H9 (cell line): Measurements from ENCODE around the gene HAPLN1. TPM values are rescaled to one million over a fixed set of nuclear protein-coding genes. Genes with fewer than 3 reads are reported as not detected.
A peak's percentile ranks its signal among the peaks of the same experiment; 100 is the strongest.

Source experiments
- DNase-seq: peaks from one replicate; pipeline ENCODE4 v3.0.0-alpha.2; 2017
- H2AFZ ChIP-seq: one replicate; pipeline ENCODE4 v1.6.1; 2013; ENCODE audit warnings: mild to moderate bottlenecking, low read length, control low read depth, moderate library complexity
- H2AK5ac ChIP-seq: 2 replicates; pipeline ENCODE4 v1.6.1; 2013; ENCODE audit warnings: low read length, control low read depth, mixed read lengths; ENCODE audit not compliant: insufficient read length
- H2BK120ac ChIP-seq: one replicate; pipeline ENCODE4 v1.6.1; 2013; ENCODE audit warnings: low read depth, mild to moderate bottlenecking, low read length, control low read depth, inconsistent platforms; ENCODE audit not compliant: poor library complexity, severe bottlenecking
- H2BK12ac ChIP-seq: 2 replicates; pipeline ENCODE4 v1.6.1; 2013; ENCODE audit warnings: low read length, control low read depth, mixed read lengths, low read depth; ENCODE audit not compliant: insufficient read length
- H2BK15ac ChIP-seq: 2 replicates; pipeline ENCODE4 v1.6.1; 2013; ENCODE audit warnings: low read depth, low read length, control low read depth
- H2BK20ac ChIP-seq: one replicate; pipeline ENCODE4 v1.6.1; 2013; ENCODE audit warnings: low read depth, mild to moderate bottlenecking, low read length, control low read depth, inconsistent platforms; ENCODE audit not compliant: poor library complexity, severe bottlenecking
- H2BK5ac ChIP-seq: 2 replicates; pipeline ENCODE4 v1.6.1; 2013; ENCODE audit warnings: low read length, control low read depth, mixed read lengths; ENCODE audit not compliant: insufficient read length
- H3K14ac ChIP-seq: 2 replicates; pipeline ENCODE4 v1.6.1; 2013; ENCODE audit warnings: low read length, control low read depth; ENCODE audit not compliant: insufficient read depth
- H3K18ac ChIP-seq: 2 replicates; pipeline ENCODE4 v1.6.1; 2013; ENCODE audit warnings: low read depth, mild to moderate bottlenecking, mixed read lengths, low read length, control low read depth; ENCODE audit not compliant: insufficient read length
- H3K23ac ChIP-seq: 2 replicates; pipeline ENCODE4 v1.6.1; 2013; ENCODE audit warnings: low read length, control low read depth, mixed read lengths, low read depth; ENCODE audit not compliant: insufficient read length
- H3K23me2 ChIP-seq: 2 replicates; pipeline ENCODE4 v1.6.1; 2013; ENCODE audit warnings: low read depth, mild to moderate bottlenecking, mixed read lengths, low read length, control low read depth; ENCODE audit not compliant: insufficient read length, poor library complexity, severe bottlenecking
- H3K27ac ChIP-seq: 2 replicates; pipeline ENCODE4 v1.5.1; 2013; ENCODE audit warnings: low read length, control low read depth, mixed read lengths, low read depth; ENCODE audit not compliant: insufficient read length
- H3K27me3 ChIP-seq: 2 replicates; pipeline ENCODE4 v1.6.1; 2013; ENCODE audit warnings: low read length, control low read depth, inconsistent platforms; ENCODE audit not compliant: insufficient read depth
- H3K4ac ChIP-seq: 2 replicates; pipeline ENCODE4 v1.6.1; 2013; ENCODE audit warnings: low read depth, mild to moderate bottlenecking, control low read depth, inconsistent platforms, low read length, moderate library complexity
- H3K4me1 ChIP-seq: 2 replicates; pipeline ENCODE4 v1.6.1; 2013; ENCODE audit warnings: low read length, control low read depth, inconsistent platforms; ENCODE audit not compliant: insufficient read depth
- H3K4me2 ChIP-seq: 2 replicates; pipeline ENCODE4 v1.6.1; 2013; ENCODE audit warnings: low read length, control low read depth, mixed read lengths; ENCODE audit not compliant: insufficient read length, insufficient read depth
- H3K56ac ChIP-seq: 2 replicates; pipeline ENCODE4 v1.6.1; 2013; ENCODE audit warnings: low read depth, mild to moderate bottlenecking, mixed read lengths, low read length, control low read depth; ENCODE audit not compliant: insufficient read length
- H3K79me1 ChIP-seq: 2 replicates; pipeline ENCODE4 v1.6.1; 2013; ENCODE audit warnings: low read depth, mild to moderate bottlenecking, moderate library complexity, low read length, control low read depth, inconsistent platforms; ENCODE audit not compliant: insufficient read depth, poor library complexity, severe bottlenecking
- H3K79me2 ChIP-seq: 2 replicates; pipeline ENCODE4 v1.6.1; 2013; ENCODE audit warnings: low read length, control low read depth, inconsistent platforms; ENCODE audit not compliant: insufficient read depth
- H3K9ac ChIP-seq: 2 replicates; pipeline ENCODE4 v1.6.1; 2013; ENCODE audit warnings: low read length, control low read depth, mixed read lengths; ENCODE audit not compliant: insufficient read length; ENCODE audit errors: extremely low read depth
- H3K9me3 ChIP-seq: one replicate; pipeline ENCODE4 v1.6.1; 2013; ENCODE audit warnings: low read depth, low read length, inconsistent platforms; ENCODE audit not compliant: control insufficient read depth
- H3T11ph ChIP-seq: one replicate; pipeline ENCODE4 v1.6.1; 2013; ENCODE audit warnings: mild to moderate bottlenecking, low read length, control low read depth, inconsistent platforms
- H4K20me1 ChIP-seq: one replicate; pipeline ENCODE4 v1.6.1; 2013; ENCODE audit not compliant: control insufficient read depth, insufficient read length, insufficient read depth
- H4K5ac ChIP-seq: 2 replicates; pipeline ENCODE4 v1.6.1; 2013; ENCODE audit warnings: low read depth, mild to moderate bottlenecking, mixed read lengths, low read length, control low read depth; ENCODE audit not compliant: insufficient read length
- H4K8ac ChIP-seq: replicated peaks from 2 replicates; pipeline ENCODE4 v1.6.1; 2013; ENCODE audit warnings: low read length, control low read depth, mixed read lengths, low read depth; ENCODE audit not compliant: insufficient read length
- H4K91ac ChIP-seq: 2 replicates; pipeline ENCODE4 v1.6.1; 2013; ENCODE audit warnings: low read depth, mild to moderate bottlenecking, moderate library complexity, mixed read lengths, low read length, control low read depth; ENCODE audit not compliant: insufficient read length
- H3K27ac Mint-ChIP-seq, 3 experiments: 2 replicates in 2 of 3; 3 replicates in 1 of 3; pipeline ENCODE4 v1.8.0; 2020 to 2021; ENCODE audit warnings: mixed read lengths in 3 of 3, mild to moderate bottlenecking in 1 of 3, moderate library complexity in 1 of 3
- H3K27me3 Mint-ChIP-seq: 2 replicates; pipeline ENCODE4 v1.8.0; 2021; ENCODE audit warnings: low read depth, mild to moderate bottlenecking, moderate library complexity, mixed read lengths
- H3K36me3 Mint-ChIP-seq, 3 experiments: 2 replicates in 2 of 3; 3 replicates in 1 of 3; pipeline ENCODE4 v1.8.0; 2020 to 2021; ENCODE audit warnings: low read depth in 3 of 3, mixed read lengths in 3 of 3; ENCODE audit not compliant: insufficient read depth in 1 of 3
- H3K4me1 Mint-ChIP-seq, 2 experiments: 2 replicates each; pipeline ENCODE4 v1.8.0; 2020; ENCODE audit warnings: mixed read lengths in 2 of 2
- H3K4me3 Mint-ChIP-seq, 2 experiments: 2 replicates in 1 of 2; 3 replicates in 1 of 2; pipeline ENCODE4 v1.8.0; 2020 to 2021; ENCODE audit warnings: mild to moderate bottlenecking in 2 of 2, mixed read lengths in 2 of 2, moderate library complexity in 1 of 2
- H3K9me3 Mint-ChIP-seq, 2 experiments: 2 replicates in 1 of 2; 3 replicates in 1 of 2; pipeline ENCODE4 v1.8.0; 2020; ENCODE audit warnings: mild to moderate bottlenecking in 2 of 2, mixed read lengths in 2 of 2, moderate library complexity in 1 of 2
- CTCF ChIP-seq: fragments of 200-600 bp; sonication (generic); conservative IDR thresholded peaks from 3 replicates; pipeline ENCODE4 v1.8.0; 2021; ENCODE audit warnings: antibody characterized with exemption, mild to moderate bottlenecking
- WGBS: extraction: QIAGEN DNeasy Blood & Tissue Kit; methylation state at CpG from one replicate; pipeline ENCODE4 v1.1.7; 2013; ENCODE audit warnings: missing lambda C conversion rate, low lambda C conversion rate, mixed read lengths; ENCODE audit not compliant: insufficient read length; ENCODE audit errors: extremely low coverage; 5-methylcytosine and 5-hydroxymethylcytosine counted together
- total RNA-seq: library from RNA; stranded (reverse); gene quantifications from 2 replicates; pipeline ENCODE4 v1.2.1, GENCODE V29; 2021

Gene HAPLN1
- total RNA-seq, 1 experiment from 2014 or later, result 0.22 TPM

GRCh38 chr5:83595217-83595616 is 125.4 kb downstream of the HAPLN1 start:
- Mint-ChIP-seq H3K27me3 (no peaks in the 10 kb centered on the region), H3K27ac (no peak overlapping the region), H3K9me3 (no peaks in the 10 kb centered on the region), H3K4me1 (no peaks in the 10 kb centered on the region), H3K36me3 (no peaks in the 10 kb centered on the region), H3K4me3 (no peak overlapping the region)
- no peak overlapping the region for H2BK15ac ChIP-seq
- no peak overlapping the region for H2AFZ ChIP-seq
- H2BK20ac ChIP-seq, result no peak overlapping the region
- H2BK12ac ChIP-seq, result no peak overlapping the region
- H3K27me3 ChIP-seq, result no peaks in the 10 kb centered on the region
- peak; percentile 47 for TF ChIP-seq CTCF
- no peak overlapping the region for H4K5ac ChIP-seq
- no peak overlapping the region for H4K91ac ChIP-seq
- no peak overlapping the region for H3K4me2 ChIP-seq
- no peaks in the 10 kb centered on the region for H4K20me1 ChIP-seq
- H3K4ac ChIP-seq, result no peak overlapping the region
- H3K79me2 ChIP-seq, result no peaks in the 10 kb centered on the region
- no peak overlapping the region for H4K8ac ChIP-seq
- no peak overlapping the region for H2BK5ac ChIP-seq
- no peak overlapping the region for H3T11ph ChIP-seq
- no peaks in the 10 kb centered on the region for H3K23me2 ChIP-seq
- H3K4me1 ChIP-seq, result no peaks in the 10 kb centered on the region
- H3K9ac ChIP-seq, result no peak overlapping the region
- no peak overlapping the region for H3K23ac ChIP-seq
- H3K56ac ChIP-seq, result no peak overlapping the region
- no peak overlapping the region for H3K14ac ChIP-seq
- DNase-seq, result no peak
- no peaks in the 10 kb centered on the region for H3K79me1 ChIP-seq
- H3K9me3 ChIP-seq, result no peaks in the 10 kb centered on the region
- H2BK120ac ChIP-seq, result no peak overlapping the region
- no peak overlapping the region for H3K27ac ChIP-seq
- H3K18ac ChIP-seq, result no peak overlapping the region
- WGBS, result 100% methylated on average over 1 of the region's 3 CpGs
- no peak overlapping the region for H2AK5ac ChIP-seq
